OCI-LY1 (cell line): ENCODE measurements around the gene FTCD.

Experiments used
- H2AFZ ChIP-seq: fragments of 200-600 bp; sonication (generic), shearing (Covaris generic); 2 replicates; pipeline ENCODE4 v1.6.0; 2014; ENCODE audit warnings: antibody characterized with exemption, mild to moderate bottlenecking, low read length
- H3F3A ChIP-seq: fragments of 200-600 bp; sonication (generic), shearing (Covaris generic); 2 replicates; pipeline ENCODE4 v1.6.0; 2014; ENCODE audit warnings: mild to moderate bottlenecking, antibody characterized with exemption, low read length, moderate library complexity; ENCODE audit not compliant: insufficient read depth
- H3K27ac ChIP-seq: fragments of 200-600 bp; sonication (generic); 2 replicates; pipeline ENCODE4 v1.5.1; 2014; ENCODE audit warnings: low read length, mixed run types, mild to moderate bottlenecking, low read depth; ENCODE audit not compliant: poor library complexity, severe bottlenecking
- H3K27me3 ChIP-seq: fragments of 200-600 bp; sonication (generic); 2 replicates; pipeline ENCODE4 v1.6.0; 2014; ENCODE audit warnings: antibody characterized with exemption, mild to moderate bottlenecking, low read length, moderate library complexity; ENCODE audit not compliant: insufficient read depth
- H3K36me3 ChIP-seq: fragments of 200-600 bp; sonication (generic); 2 replicates; pipeline ENCODE4 v1.6.1; 2014; ENCODE audit warnings: mild to moderate bottlenecking, antibody characterized with exemption, low read length, moderate library complexity, mixed read lengths; ENCODE audit not compliant: insufficient read depth
- H3K4me1 ChIP-seq: fragments of 200-600 bp; sonication (generic); 2 replicates; pipeline ENCODE4 v1.5.1; 2014; ENCODE audit warnings: mild to moderate bottlenecking, low read length, moderate library complexity; ENCODE audit not compliant: insufficient read depth, severe bottlenecking
- H3K4me2 ChIP-seq: fragments of 200-600 bp; sonication (generic), shearing (Covaris generic); 2 replicates; pipeline ENCODE4 v1.6.1; 2014; ENCODE audit warnings: low read length
- H3K4me3 ChIP-seq: fragments of 200-600 bp; sonication (generic); 2 replicates; pipeline ENCODE4 v1.5.1; 2014; ENCODE audit warnings: low read length, low read depth, mild to moderate bottlenecking, mixed read lengths; ENCODE audit not compliant: poor library complexity, severe bottlenecking
- H3K79me2 ChIP-seq: fragments of 200-600 bp; shearing (Covaris generic); 2 replicates; pipeline ENCODE4 v1.6.1; 2016; ENCODE audit warnings: mixed run types, low read length, mixed read lengths; ENCODE audit not compliant: insufficient read depth
- H3K9ac ChIP-seq: fragments of 200-600 bp; sonication (generic), shearing (Covaris generic); 2 replicates; pipeline ENCODE4 v1.6.1; 2014; ENCODE audit warnings: mild to moderate bottlenecking, low read length, mixed read lengths
- H3K9me2 ChIP-seq: fragments of 200-600 bp; sonication (generic), shearing (Covaris generic); 2 replicates; pipeline ENCODE4 v1.6.1; 2014; ENCODE audit warnings: low read depth, mild to moderate bottlenecking, low read length, mixed read lengths
- H3K9me3 ChIP-seq: fragments of 200-600 bp; shearing (Covaris generic); 2 replicates; pipeline ENCODE4 v1.6.1; 2014; ENCODE audit warnings: low read length, mixed read lengths
- H4K20me1 ChIP-seq: fragments of 200-600 bp; sonication (generic), shearing (Covaris generic); 2 replicates; pipeline ENCODE4 v1.6.0; 2016; ENCODE audit warnings: mild to moderate bottlenecking, low read length; ENCODE audit not compliant: insufficient read depth
- CTCF ChIP-seq: fragments of 200-600 bp; sonication (generic), shearing (Covaris generic); IDR thresholded peaks from 2 replicates; pipeline ENCODE4 v1.5.1; 2017; ENCODE audit warnings: mild to moderate bottlenecking, antibody characterized with exemption, low read length, moderate library complexity, mixed read lengths
- EZH2 ChIP-seq: fragments of 200-600 bp; sonication (generic), shearing (Covaris generic); IDR thresholded peaks from 2 replicates; pipeline ENCODE4 v1.8.0; 2017; ENCODE audit warnings: borderline replicate concordance, mixed run types, mild to moderate bottlenecking, antibody characterized with exemption, low read length, moderate library complexity, mixed read lengths

FTCD gene

GRCh38 chr21:46124926-46125845 is 30.2 kb downstream of the FTCD start:
- Histone ChIP-seq H3F3A (no peaks in the 10 kb centered on the region), H3K4me1 (no peaks in the 10 kb centered on the region), H3K79me2 (no peaks in the 10 kb centered on the region), H3K9me3 (no peaks in the 10 kb centered on the region), H4K20me1 (no peaks in the 10 kb centered on the region), H3K4me3 (no peak overlapping the region), H3K9ac (no peak overlapping the region), H3K9me2 (no peaks in the 10 kb centered on the region), H2AFZ (no peak overlapping the region), H3K36me3 (no peaks in the 10 kb centered on the region), H3K27ac (no peak overlapping the region), H3K27me3 (no peaks in the 10 kb centered on the region), H3K4me2 (no peak overlapping the region)
- no peak for TF ChIP-seq CTCF

- TF ChIP-seq CTCF (no peak), EZH2 (no peak)
- Histone ChIP-seq H3K4me3 (no peak overlapping the region), H3K27ac (no peak overlapping the region), H3K9me2 (no peaks in the 10 kb centered on the region), H4K20me1 (no peaks in the 10 kb centered on the region), H3K9me3 (no peaks in the 10 kb centered on the region), H3K27me3 (no peaks in the 10 kb centered on the region), H2AFZ (no peak overlapping the region), H3K4me1 (no peaks in the 10 kb centered on the region), H3K9ac (no peak overlapping the region), H3F3A (no peaks in the 10 kb centered on the region), H3K4me2 (no peak overlapping the region), H3K79me2 (no peaks in the 10 kb centered on the region), H3K36me3 (no peaks in the 10 kb centered on the region)
These were observed 31.1 kb downstream of the FTCD start for GRCh38 chr21:46124083-46124925.

- H2AFZ ChIP-seq: no peak overlapping the region
- TF ChIP-seq EZH2: no peak
- TF ChIP-seq CTCF: no peak
- no peaks in the 10 kb centered on the region for H3K9me3 ChIP-seq
- no peak overlapping the region for H3K4me3 ChIP-seq
- H3K9me2 ChIP-seq: no peaks in the 10 kb centered on the region
- no peaks in the 10 kb centered on the region for H4K20me1 ChIP-seq
- no peak overlapping the region for H3K27ac ChIP-seq
- H3F3A ChIP-seq: no peaks in the 10 kb centered on the region
- H3K79me2 ChIP-seq: no peaks in the 10 kb centered on the region
- no peaks in the 10 kb centered on the region for H3K4me1 ChIP-seq
- H3K9ac ChIP-seq: no peak overlapping the region
- no peaks in the 10 kb centered on the region for H3K27me3 ChIP-seq
- H3K36me3 ChIP-seq: no peaks in the 10 kb centered on the region
- H3K4me2 ChIP-seq: no peak overlapping the region
These were observed 32.4 kb downstream of the FTCD start for GRCh38 chr21:46122758-46123683.
